ENCODE data around the gene SPEG. TPM values are rescaled to one million over a fixed set of nuclear protein-coding genes. Genes with fewer than 3 reads are reported as not detected.

The SPEG gene
- total and polyA plus RNA-seq, 2 of the 8 experiments (the other 6 are each of a cell fraction or from before 2014, with no cell fraction given), result 19.9 to 32.0 TPM

DNA sequence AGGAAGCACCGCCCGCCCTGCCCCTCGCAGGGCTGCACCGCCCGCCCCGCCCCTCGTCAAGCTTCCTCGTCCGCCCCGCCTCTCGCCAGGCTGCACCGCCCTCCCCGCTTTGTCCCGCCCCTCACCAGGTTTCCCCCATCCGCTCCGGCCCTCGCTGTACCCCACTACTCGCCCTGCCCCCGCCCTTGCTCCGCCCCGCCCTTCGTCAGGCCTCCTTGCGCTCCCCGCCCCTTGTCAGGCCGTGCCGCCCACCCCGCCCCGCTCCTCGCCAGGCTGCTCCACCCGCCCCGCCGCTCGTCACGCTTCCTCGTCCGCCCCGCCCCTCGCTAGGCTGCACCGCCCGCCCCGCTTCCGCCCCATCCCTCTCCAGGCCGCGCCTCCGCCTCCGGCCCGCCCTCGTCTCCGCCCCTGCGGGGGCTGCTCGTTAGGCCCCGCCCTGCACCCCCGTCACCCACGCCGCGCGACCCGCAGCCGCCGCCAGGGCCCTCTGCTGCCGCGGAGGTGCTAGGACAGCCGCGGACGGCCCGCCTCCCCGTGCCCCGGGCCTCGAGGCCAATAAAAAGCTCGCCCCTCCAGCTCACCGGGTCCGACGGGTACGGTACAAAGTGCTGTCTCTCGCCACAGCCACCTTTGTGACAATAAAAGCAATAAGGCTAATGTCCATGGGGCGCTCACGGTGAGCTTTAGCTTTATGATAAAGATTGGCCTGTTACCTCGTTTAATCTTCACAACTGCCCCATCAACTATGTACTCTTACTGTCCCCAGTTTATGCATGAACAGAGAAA, 46.3 kb upstream of the SPEG start (continued):
- TF ChIP-seq, protein P1, sequence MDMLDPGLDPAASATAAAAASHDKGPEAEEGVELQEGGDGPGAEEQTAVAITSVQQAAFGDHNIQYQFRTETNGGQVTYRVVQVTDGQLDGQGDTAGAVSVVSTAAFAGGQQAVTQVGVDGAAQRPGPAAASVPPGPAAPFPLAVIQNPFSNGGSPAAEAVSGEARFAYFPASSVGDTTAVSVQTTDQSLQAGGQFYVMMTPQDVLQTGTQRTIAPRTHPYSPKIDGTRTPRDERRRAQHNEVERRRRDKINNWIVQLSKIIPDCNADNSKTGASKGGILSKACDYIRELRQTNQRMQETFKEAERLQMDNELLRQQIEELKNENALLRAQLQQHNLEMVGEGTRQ (IDR thresholded peaks at IDR 0.05; ENCODE audit: low read length), result no peak
- TF ChIP-seq, protein P2, sequence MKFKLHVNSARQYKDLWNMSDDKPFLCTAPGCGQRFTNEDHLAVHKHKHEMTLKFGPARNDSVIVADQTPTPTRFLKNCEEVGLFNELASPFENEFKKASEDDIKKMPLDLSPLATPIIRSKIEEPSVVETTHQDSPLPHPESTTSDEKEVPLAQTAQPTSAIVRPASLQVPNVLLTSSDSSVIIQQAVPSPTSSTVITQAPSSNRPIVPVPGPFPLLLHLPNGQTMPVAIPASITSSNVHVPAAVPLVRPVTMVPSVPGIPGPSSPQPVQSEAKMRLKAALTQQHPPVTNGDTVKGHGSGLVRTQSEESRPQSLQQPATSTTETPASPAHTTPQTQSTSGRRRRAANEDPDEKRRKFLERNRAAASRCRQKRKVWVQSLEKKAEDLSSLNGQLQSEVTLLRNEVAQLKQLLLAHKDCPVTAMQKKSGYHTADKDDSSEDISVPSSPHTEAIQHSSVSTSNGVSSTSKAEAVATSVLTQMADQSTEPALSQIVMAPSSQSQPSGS (IDR thresholded peaks at IDR 0.05; ENCODE audit: low read length), result no peak
- TF ChIP-seq CBX5 (IDR thresholded peaks at IDR 0.05; ENCODE audit: low read depth, low read length), result no peak
- TF ChIP-seq SIX5 (IDR thresholded peaks at IDR 0.05; ENCODE audit: low read depth, low read length), result no peak
- TF ChIP-seq YY1 (IDR thresholded peaks at IDR 0.05; ENCODE audit: low read depth, low read length), result no peak
- TF ChIP-seq BACH1 (IDR thresholded peaks at IDR 0.05; ENCODE audit: low read length), result peak; percentile 98
- TF ChIP-seq, protein P3, sequence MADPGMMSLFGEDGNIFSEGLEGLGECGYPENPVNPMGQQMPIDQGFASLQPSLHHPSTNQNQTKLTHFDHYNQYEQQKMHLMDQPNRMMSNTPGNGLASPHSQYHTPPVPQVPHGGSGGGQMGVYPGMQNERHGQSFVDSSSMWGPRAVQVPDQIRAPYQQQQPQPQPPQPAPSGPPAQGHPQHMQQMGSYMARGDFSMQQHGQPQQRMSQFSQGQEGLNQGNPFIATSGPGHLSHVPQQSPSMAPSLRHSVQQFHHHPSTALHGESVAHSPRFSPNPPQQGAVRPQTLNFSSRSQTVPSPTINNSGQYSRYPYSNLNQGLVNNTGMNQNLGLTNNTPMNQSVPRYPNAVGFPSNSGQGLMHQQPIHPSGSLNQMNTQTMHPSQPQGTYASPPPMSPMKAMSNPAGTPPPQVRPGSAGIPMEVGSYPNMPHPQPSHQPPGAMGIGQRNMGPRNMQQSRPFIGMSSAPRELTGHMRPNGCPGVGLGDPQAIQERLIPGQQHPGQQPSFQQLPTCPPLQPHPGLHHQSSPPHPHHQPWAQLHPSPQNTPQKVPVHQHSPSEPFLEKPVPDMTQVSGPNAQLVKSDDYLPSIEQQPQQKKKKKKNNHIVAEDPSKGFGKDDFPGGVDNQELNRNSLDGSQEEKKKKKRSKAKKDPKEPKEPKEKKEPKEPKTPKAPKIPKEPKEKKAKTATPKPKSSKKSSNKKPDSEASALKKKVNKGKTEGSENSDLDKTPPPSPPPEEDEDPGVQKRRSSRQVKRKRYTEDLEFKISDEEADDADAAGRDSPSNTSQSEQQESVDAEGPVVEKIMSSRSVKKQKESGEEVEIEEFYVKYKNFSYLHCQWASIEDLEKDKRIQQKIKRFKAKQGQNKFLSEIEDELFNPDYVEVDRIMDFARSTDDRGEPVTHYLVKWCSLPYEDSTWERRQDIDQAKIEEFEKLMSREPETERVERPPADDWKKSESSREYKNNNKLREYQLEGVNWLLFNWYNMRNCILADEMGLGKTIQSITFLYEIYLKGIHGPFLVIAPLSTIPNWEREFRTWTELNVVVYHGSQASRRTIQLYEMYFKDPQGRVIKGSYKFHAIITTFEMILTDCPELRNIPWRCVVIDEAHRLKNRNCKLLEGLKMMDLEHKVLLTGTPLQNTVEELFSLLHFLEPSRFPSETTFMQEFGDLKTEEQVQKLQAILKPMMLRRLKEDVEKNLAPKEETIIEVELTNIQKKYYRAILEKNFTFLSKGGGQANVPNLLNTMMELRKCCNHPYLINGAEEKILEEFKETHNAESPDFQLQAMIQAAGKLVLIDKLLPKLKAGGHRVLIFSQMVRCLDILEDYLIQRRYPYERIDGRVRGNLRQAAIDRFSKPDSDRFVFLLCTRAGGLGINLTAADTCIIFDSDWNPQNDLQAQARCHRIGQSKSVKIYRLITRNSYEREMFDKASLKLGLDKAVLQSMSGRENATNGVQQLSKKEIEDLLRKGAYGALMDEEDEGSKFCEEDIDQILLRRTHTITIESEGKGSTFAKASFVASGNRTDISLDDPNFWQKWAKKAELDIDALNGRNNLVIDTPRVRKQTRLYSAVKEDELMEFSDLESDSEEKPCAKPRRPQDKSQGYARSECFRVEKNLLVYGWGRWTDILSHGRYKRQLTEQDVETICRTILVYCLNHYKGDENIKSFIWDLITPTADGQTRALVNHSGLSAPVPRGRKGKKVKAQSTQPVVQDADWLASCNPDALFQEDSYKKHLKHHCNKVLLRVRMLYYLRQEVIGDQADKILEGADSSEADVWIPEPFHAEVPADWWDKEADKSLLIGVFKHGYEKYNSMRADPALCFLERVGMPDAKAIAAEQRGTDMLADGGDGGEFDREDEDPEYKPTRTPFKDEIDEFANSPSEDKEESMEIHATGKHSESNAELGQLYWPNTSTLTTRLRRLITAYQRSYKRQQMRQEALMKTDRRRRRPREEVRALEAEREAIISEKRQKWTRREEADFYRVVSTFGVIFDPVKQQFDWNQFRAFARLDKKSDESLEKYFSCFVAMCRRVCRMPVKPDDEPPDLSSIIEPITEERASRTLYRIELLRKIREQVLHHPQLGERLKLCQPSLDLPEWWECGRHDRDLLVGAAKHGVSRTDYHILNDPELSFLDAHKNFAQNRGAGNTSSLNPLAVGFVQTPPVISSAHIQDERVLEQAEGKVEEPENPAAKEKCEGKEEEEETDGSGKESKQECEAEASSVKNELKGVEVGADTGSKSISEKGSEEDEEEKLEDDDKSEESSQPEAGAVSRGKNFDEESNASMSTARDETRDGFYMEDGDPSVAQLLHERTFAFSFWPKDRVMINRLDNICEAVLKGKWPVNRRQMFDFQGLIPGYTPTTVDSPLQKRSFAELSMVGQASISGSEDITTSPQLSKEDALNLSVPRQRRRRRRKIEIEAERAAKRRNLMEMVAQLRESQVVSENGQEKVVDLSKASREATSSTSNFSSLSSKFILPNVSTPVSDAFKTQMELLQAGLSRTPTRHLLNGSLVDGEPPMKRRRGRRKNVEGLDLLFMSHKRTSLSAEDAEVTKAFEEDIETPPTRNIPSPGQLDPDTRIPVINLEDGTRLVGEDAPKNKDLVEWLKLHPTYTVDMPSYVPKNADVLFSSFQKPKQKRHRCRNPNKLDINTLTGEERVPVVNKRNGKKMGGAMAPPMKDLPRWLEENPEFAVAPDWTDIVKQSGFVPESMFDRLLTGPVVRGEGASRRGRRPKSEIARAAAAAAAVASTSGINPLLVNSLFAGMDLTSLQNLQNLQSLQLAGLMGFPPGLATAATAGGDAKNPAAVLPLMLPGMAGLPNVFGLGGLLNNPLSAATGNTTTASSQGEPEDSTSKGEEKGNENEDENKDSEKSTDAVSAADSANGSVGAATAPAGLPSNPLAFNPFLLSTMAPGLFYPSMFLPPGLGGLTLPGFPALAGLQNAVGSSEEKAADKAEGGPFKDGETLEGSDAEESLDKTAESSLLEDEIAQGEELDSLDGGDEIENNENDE (IDR thresholded peaks at IDR 0.05; ENCODE audit: insufficient replicate concordance, low read length), result no peak
- peak; percentile 55 for TF ChIP-seq SP4 (IDR thresholded peaks at IDR 0.05; ENCODE audit: low read length)
